ENCODE data around the gene PUS3.
A peak's percentile ranks its signal among the peaks of the same experiment; 100 is the strongest.

DNA sequence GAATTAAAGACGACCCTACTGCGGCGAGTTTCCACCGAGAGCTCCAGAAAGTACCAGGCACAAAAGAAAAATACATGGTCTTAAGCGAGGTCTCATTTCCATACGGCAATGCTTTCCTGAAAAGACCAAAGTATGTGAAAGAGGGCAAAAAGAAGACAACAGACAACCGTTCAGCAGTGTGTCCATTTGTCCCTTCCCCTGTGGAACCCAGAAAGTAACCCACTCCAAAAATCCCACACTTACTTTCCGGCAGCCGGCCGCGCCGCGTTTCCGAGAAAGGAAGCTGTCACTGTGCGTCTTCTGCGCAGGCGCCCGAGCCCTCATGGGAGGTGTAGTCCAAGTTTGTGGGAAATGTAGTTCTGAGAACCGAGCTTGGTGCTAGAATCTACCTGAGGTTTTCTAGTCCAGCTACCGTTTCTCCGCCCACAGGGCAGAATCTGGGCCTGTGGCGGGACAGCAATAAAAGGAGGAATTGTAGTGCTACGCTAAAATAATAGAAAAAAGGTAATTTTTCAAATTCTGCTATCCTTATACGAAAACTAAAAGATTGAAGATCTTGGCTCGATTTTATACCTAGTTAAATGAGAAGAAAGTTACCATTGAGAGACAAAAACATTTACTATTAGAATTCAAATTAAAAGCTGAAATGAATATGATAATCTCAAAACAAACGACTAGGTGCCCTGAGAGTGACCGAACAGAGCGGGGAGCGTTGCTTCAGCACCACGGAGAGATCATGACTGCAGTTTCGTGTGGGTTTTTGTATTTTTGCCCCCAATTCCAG lies at the start of gene PUS3:
- TF ChIP-seq BHLHE40 (IDR thresholded peaks at IDR 0.05; ENCODE audit: borderline replicate concordance) = no peak
- no peak for TF ChIP-seq HDGF (IDR thresholded peaks at IDR 0.05; ENCODE audit: borderline replicate concordance)
- TF ChIP-seq FOXM1 (IDR thresholded peaks at IDR 0.05; ENCODE audit: borderline replicate concordance) = no peak
- TF ChIP-seq FOXA1 (IDR thresholded peaks at IDR 0.05) = no peak
- 0 out of 2 replicates have a peak, but pooled peaks have one; percentile 25 for TF ChIP-seq ELF4 (IDR thresholded peaks at IDR 0.05)
- no peak for TF ChIP-seq FOXK2 (IDR thresholded peaks at IDR 0.05)
- TF ChIP-seq SUZ12 (IDR thresholded peaks at IDR 0.05) = no peak
- no peak for TF ChIP-seq ZNF384 (IDR thresholded peaks at IDR 0.05)
- no peak for TF ChIP-seq CTBP1 (IDR thresholded peaks at IDR 0.05; ENCODE audit: borderline replicate concordance)
- no peak for TF ChIP-seq TARDBP (IDR thresholded peaks at IDR 0.05)
- TF ChIP-seq SP1 (IDR thresholded peaks at IDR 0.05) = no peak
- TF ChIP-seq ARNT (IDR thresholded peaks at IDR 0.05) = no peak
- TF ChIP-seq NFRKB (IDR thresholded peaks at IDR 0.05) = no peak
- no peak; the same call in 1 of the 2 replicates for TF ChIP-seq L3MBTL2 (conservative IDR thresholded peaks at IDR 0.05)
